HUES64 (cell line): ENCODE data around the gene TJP1.

Source experiments
- H3K27ac ChIP-seq: 2 replicates; pipeline ENCODE4 v1.7.0; 2013; ENCODE audit warnings: low read depth, low read length, inconsistent platforms
- H3K27me3 ChIP-seq: 2 replicates; pipeline ENCODE4 v1.6.1; 2013; ENCODE audit warnings: mild to moderate bottlenecking, low read length; ENCODE audit not compliant: insufficient read depth
- H3K36me3 ChIP-seq: 2 replicates; pipeline ENCODE4 v1.6.1; 2013; ENCODE audit warnings: mild to moderate bottlenecking, low read length; ENCODE audit not compliant: insufficient read depth
- H3K4me1 ChIP-seq: 2 replicates; pipeline ENCODE4 v1.6.1; 2013; ENCODE audit warnings: mild to moderate bottlenecking, low read length, moderate library complexity; ENCODE audit not compliant: insufficient read depth
- H3K4me3 ChIP-seq: 2 replicates; pipeline ENCODE4 v1.5.1; 2013; ENCODE audit warnings: mild to moderate bottlenecking, low read length, moderate library complexity
- H3K9ac ChIP-seq: 2 replicates; pipeline ENCODE4 v1.6.1; 2013; ENCODE audit warnings: mild to moderate bottlenecking, low read depth, low read length
- H3K9me3 ChIP-seq: 2 replicates; pipeline ENCODE4 v1.6.1; 2013; ENCODE audit warnings: low read depth, low read length; ENCODE audit not compliant: insufficient read depth
- WGBS: fragments of 150-250, 120-280 bp; methylation state at CpG from one replicate; pipeline ENCODE4 v1.1.7; 2013; ENCODE audit warnings: missing lambda C conversion rate; 5-methylcytosine and 5-hydroxymethylcytosine counted together

The TJP1 gene

DNA sequence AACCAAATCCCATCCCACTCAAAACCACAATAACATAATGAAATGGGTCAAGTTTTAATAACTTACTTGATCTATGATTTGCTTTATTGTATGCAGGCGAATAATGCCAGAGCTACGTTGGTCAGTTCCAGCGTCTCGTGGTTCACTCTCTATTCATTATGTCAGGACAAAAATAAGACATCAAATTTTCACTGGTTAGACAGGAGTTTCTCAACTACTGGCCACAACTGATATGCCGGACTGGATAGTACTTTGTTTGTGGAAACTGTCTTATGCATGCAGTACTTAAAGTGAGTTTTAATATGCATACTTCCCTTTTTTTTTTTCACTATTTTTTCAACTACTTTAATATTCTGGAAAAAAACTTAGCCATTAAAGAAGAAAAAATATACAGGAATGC is 94.4 kb downstream of the TJP1 start:
- Histone ChIP-seq H3K4me3 (no peak overlapping the region), H3K9me3 (peaks cover 21% of the 10 kb centered on the region), H3K4me1 (no peaks in the 10 kb centered on the region), H3K27me3 (no peaks in the 10 kb centered on the region), H3K9ac (no peak overlapping the region), H3K36me3 (peaks cover 97% of the 10 kb centered on the region), H3K27ac (no peak overlapping the region)
- 95% methylated on average over 5 of the region's 5 CpGs for WGBS

- 95% methylated on average over 7 of the region's 7 CpGs for WGBS
- Histone ChIP-seq H3K27me3 (no peaks in the 10 kb centered on the region), H3K9me3 (peaks cover 31% of the 10 kb centered on the region), H3K4me3 (no peak overlapping the region), H3K4me1 (no peaks in the 10 kb centered on the region), H3K27ac (no peak overlapping the region), H3K36me3 (peaks cover 97% of the 10 kb centered on the region), H3K9ac (no peak overlapping the region)
Measured at GRCh38 chr15:29726553-29726952, 95.7 kb downstream of the TJP1 start.

DNA sequence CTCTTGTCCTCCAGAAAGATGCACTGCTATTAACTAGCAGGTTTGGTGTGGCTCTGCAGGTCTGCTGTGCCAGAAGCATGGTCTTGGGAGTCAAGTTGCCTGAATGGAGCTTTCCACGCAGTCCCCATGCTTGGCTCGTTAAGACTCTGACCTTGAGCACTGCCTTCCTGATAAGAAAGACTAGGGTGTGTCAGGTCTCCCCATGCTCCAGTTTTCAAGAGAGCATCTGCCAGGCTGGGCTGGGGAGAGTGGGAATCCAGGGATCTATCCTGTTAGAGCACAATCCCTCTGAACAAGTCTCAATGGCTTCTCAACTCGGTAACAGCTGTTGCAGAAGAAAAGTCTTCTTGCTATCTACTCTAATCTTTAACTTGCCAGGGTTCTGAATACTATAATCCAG is 98.2 kb downstream of the TJP1 start:
- Histone ChIP-seq H3K4me3 (no peak overlapping the region), H3K27ac (no peak overlapping the region), H3K9ac (no peak overlapping the region), H3K4me1 (no peaks in the 10 kb centered on the region), H3K27me3 (no peaks in the 10 kb centered on the region), H3K9me3 (peaks cover 31% of the 10 kb centered on the region), H3K36me3 (peaks cover 100% of the 10 kb centered on the region)
- over 99% methylated on average over 3 of the region's 3 CpGs for WGBS

GRCh38 chr15:29713784-29714183 is 108.5 kb downstream of the TJP1 start:
- Histone ChIP-seq H3K4me3 (no peak overlapping the region), H3K27ac (no peak overlapping the region), H3K9me3 (no peaks in the 10 kb centered on the region), H3K27me3 (no peaks in the 10 kb centered on the region), H3K9ac (no peak overlapping the region), H3K4me1 (no peaks in the 10 kb centered on the region), H3K36me3 (peaks cover 94% of the 10 kb centered on the region)

GRCh38 chr15:29712149-29712885 is 110.0 kb downstream of the TJP1 start:
- peaks cover 94% of the 10 kb centered on the region for H3K36me3 ChIP-seq
- H3K27ac ChIP-seq, result no peak overlapping the region
- 100% methylated on average over 3 of the region's 3 CpGs for whole genome bisulfite sequencing

GRCh38 chr15:29711531-29711930 is 110.7 kb downstream of the TJP1 start:
- no peaks in the 10 kb centered on the region for H3K9me3 ChIP-seq
- 90% methylated on average over 8 of the region's 8 CpGs for WGBS
- H3K9ac ChIP-seq, result no peak overlapping the region
- no peak overlapping the region for H3K4me3 ChIP-seq
- H3K27ac ChIP-seq, result no peak overlapping the region
- H3K36me3 ChIP-seq, result peaks cover 94% of the 10 kb centered on the region
- no peaks in the 10 kb centered on the region for H3K4me1 ChIP-seq
- no peaks in the 10 kb centered on the region for H3K27me3 ChIP-seq

More at GRCh38 chr15:29712149-29712885, 110.0 kb downstream of the TJP1 start:
- H3K27me3 ChIP-seq, result no peaks in the 10 kb centered on the region
- no peak overlapping the region for H3K4me3 ChIP-seq
- H3K9me3 ChIP-seq, result no peaks in the 10 kb centered on the region
- no peaks in the 10 kb centered on the region for H3K4me1 ChIP-seq
- H3K9ac ChIP-seq, result no peak overlapping the region

DNA sequence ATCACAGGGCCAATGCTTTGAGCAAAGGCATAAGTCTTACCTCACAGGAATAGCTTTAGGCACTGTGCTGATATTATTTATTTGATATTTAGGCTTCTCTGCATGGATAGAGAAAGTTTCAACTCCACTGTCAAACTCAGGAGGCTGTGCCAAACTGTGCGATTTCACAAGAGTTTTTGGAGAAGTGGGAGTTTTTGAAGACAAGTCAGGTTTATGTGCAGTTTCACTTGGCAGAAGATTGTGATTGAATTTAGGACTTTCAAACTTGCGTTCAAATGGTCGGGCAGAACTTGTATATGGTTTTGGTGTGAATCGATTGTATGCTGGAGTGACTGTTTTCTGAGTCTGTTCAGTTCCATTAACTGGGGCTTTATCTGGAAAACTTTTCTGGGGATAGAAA is 113.7 kb downstream of the TJP1 start:
- no peaks in the 10 kb centered on the region for H3K27me3 ChIP-seq
- H3K27ac ChIP-seq, result no peak overlapping the region
- peaks cover 98% of the 10 kb centered on the region for H3K36me3 ChIP-seq
- 95% methylated on average over 4 of the region's 4 CpGs for WGBS
- no peaks in the 10 kb centered on the region for H3K9me3 ChIP-seq
- H3K4me3 ChIP-seq, result no peak overlapping the region
- H3K4me1 ChIP-seq, result no peaks in the 10 kb centered on the region
- no peak overlapping the region for H3K9ac ChIP-seq

DNA sequence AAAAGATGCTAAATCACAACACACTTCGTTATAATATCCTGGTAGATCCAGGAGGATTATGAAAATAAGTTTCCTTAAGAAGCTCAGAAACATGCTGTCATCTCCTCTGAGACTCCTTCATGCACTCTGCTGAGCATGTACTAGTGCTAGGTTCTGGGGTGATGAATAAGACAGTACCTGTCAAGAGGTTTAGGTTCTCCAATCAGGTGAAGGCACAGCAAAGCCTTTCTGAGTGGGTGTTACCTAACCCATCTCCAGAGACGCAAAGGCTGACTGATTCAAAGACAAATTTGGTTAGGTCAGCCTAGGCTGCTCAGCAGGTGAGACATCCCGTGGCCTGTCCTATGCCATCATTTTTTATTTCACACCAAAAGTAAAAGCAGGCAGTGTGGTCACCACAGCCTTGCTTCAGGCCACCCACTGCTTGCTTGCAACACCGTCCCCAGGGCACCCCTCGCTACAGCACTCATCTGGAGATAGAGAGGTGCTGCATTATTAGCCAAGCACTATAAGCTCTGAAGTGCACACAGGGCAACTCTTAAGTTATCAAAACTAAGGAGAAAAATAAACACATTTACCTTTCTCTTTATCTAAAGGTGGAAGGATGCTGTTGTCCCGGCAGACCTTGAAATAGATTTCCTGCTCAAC is 117.2 kb downstream of the TJP1 start:
- H3K9ac ChIP-seq, result no peak overlapping the region
- H3K4me1 ChIP-seq, result no peaks in the 10 kb centered on the region
- H3K27ac ChIP-seq, result no peak overlapping the region
- 98% methylated on average over 6 of the region's 6 CpGs for WGBS
- H3K36me3 ChIP-seq, result peaks cover 98% of the 10 kb centered on the region
- H3K27me3 ChIP-seq, result no peaks in the 10 kb centered on the region
- no peak overlapping the region for H3K4me3 ChIP-seq
- H3K9me3 ChIP-seq, result no peaks in the 10 kb centered on the region

DNA sequence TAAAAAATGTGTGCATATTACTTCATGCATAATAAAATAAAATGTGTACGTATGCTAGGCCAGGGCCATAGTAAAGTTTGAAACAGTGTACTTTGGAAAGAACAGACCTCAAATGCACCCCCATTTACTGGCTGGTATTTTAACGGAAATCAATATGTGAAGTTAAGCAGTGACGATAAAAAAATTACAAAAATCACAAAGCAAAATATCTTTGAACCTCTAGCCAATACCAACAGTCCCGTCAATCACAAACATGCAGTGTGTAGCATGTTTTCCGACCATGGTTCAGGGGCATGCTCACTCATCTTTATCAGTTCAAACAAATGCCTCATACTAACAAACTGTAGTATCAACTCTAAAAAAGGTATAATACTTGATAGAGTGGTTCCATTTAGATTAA is 121.1 kb downstream of the TJP1 start:
- Histone ChIP-seq H3K9ac (no peak overlapping the region), H3K4me1 (no peaks in the 10 kb centered on the region), H3K27me3 (no peaks in the 10 kb centered on the region), H3K36me3 (peaks cover 76% of the 10 kb centered on the region), H3K4me3 (no peak overlapping the region), H3K27ac (no peak overlapping the region), H3K9me3 (no peaks in the 10 kb centered on the region)
- WGBS, result 97% methylated on average over 5 of the region's 5 CpGs

- Histone ChIP-seq H3K9me3 (no peaks in the 10 kb centered on the region), H3K27me3 (no peaks in the 10 kb centered on the region), H3K9ac (no peak overlapping the region), H3K27ac (no peak overlapping the region), H3K4me3 (no peak overlapping the region), H3K36me3 (peaks cover 67% of the 10 kb centered on the region), H3K4me1 (no peaks in the 10 kb centered on the region)
- WGBS, result 81% methylated on average over 2 of the region's 3 CpGs
Measured at GRCh38 chr15:29700296-29700695, 122.0 kb downstream of the TJP1 start.

DNA sequence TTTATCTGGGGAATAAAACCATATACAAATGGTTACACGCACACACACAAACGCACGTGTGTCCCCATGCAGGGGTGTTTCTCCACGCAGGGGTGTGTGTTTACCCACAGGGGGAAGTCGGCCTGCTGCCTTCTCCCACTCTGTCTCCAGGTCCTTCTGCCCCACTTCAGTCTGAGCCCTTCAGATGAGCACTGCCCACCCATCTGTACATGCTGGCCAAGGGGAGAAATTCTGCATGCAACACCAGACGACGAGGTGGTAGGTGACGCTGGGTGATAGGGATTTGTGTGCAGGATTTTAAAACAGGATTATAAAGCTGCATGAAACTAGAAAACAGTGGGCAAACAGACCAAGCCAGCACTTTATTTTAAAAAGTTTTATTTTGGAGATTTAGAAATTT is 122.5 kb downstream of the TJP1 start:
- Histone ChIP-seq H3K4me1 (no peaks in the 10 kb centered on the region), H3K9ac (no peak overlapping the region), H3K27ac (no peak overlapping the region), H3K27me3 (no peaks in the 10 kb centered on the region), H3K9me3 (no peaks in the 10 kb centered on the region), H3K36me3 (peaks cover 62% of the 10 kb centered on the region), H3K4me3 (no peak overlapping the region)
- 97% methylated on average over 8 of the region's 8 CpGs for WGBS
